ENCODE data around the gene RPS6KC1. TPM values are rescaled to one million over a fixed set of nuclear protein-coding genes. Genes with fewer than 3 reads are reported as not detected.
A peak's percentile ranks its signal among the peaks of the same experiment; 100 is the strongest.

RPS6KC1 gene
- total and polyA plus RNA-seq, 7 experiments from 2014 or later: 5.4 to 18.9 (median 11.5) TPM

GRCh38 chr1:213082420-213083111 is 31.5 kb downstream of the RPS6KC1 start:
- ChIA-PET POLR2A (no interaction called here), CTCF (no interaction called here)
- Histone ChIP-seq H3K27ac (ENCODE audit: low read depth, low read length) (no peak overlapping the region), H3K36me3 (ENCODE audit: control insufficient read depth in 2 of 3, insufficient read depth in 3 of 3, low read length in 3 of 3) (peaks cover 0 to 28% (median under 1%) of the 10 kb centered on the region in 3 experiments), H3K4me3 (ENCODE audit: low read length) (no peak overlapping the region), H3K4me1 (ENCODE audit: control insufficient read depth in 2 of 2, insufficient read depth in 2 of 2, low read length in 2 of 2) (no peaks in the 10 kb centered on the region), H3K9me3 (ENCODE audit: control insufficient read depth in 2 of 3, low read length in 3 of 3) (no peaks in the 10 kb centered on the region), H3K27me3 (ENCODE audit: control insufficient read depth in 2 of 2, insufficient read depth in 2 of 2, low read length in 2 of 2) (no peaks in the 10 kb centered on the region)
- H3K36me3 Mint-ChIP-seq: peaks cover 26 to 60% (median 51%) of the 10 kb centered on the region in 5 donors
- peaks cover 0 to 40% (median 5%) of the 10 kb centered on the region in 7 donors for H3K4me1 Mint-ChIP-seq
- no peak for ATAC-seq
- H3K27ac Mint-ChIP-seq: peak overlapping the region in 3 of 9 donors; percentile 6 to 90 (median 23)
- H3K4me3 Mint-ChIP-seq: peak overlapping the region in 1 of 10 donors; percentile 74
- no peak for DNase-seq
- H3K9me3 Mint-ChIP-seq: peaks cover 0 to 8% (median 0%) of the 10 kb centered on the region in 11 donors
- intact Hi-C loops (cut with micrococcal nuclease): loop anchor here in 1 of 2 donors (2.0 kb wide), 1 partner anchor 32 kb away; the partner anchor contains the start of gene RPS6KC1
- H3K27me3 Mint-ChIP-seq: no peaks in the 10 kb centered on the region

- CTCF ChIA-PET: no interaction called here
- Histone ChIP-seq H3K4me3 (ENCODE audit: low read length) (no peak overlapping the region), H3K9me3 (ENCODE audit: control insufficient read depth in 2 of 3, low read length in 3 of 3) (no peaks in the 10 kb centered on the region), H3K27me3 (ENCODE audit: control insufficient read depth in 2 of 2, insufficient read depth in 2 of 2, low read length in 2 of 2) (no peaks in the 10 kb centered on the region), H3K4me1 (ENCODE audit: control insufficient read depth in 2 of 2, insufficient read depth in 2 of 2, low read length in 2 of 2) (no peaks in the 10 kb centered on the region), H3K27ac (ENCODE audit: low read depth, low read length) (no peak overlapping the region), H3K36me3 (ENCODE audit: control insufficient read depth in 2 of 3, insufficient read depth in 3 of 3, low read length in 3 of 3) (peaks cover 0 to 33% (median 5%) of the 10 kb centered on the region in 3 experiments)
- intact Hi-C loops (cut with micrococcal nuclease): loop anchor here in 1 of 2 donors (2.0 kb wide), 1 partner anchor 32 kb away; the partner anchor contains the start of gene RPS6KC1
- Mint-ChIP-seq H3K9me3 (peaks cover 0 to 8% (median 0%) of the 10 kb centered on the region in 11 donors), H3K36me3 (peaks cover 29 to 65% (median 56%) of the 10 kb centered on the region in 5 donors), H3K27me3 (no peaks in the 10 kb centered on the region), H3K4me3 (peak overlapping the region in 1 of 10 donors; percentile 74), H3K27ac (peak overlapping the region in 2 of 9 donors; percentile 6 to 90), H3K4me1 (peaks cover 0 to 40% (median 5%) of the 10 kb centered on the region in 7 donors)
- ATAC-seq (no peak), DNase-seq (no peak)
- POLR2A ChIA-PET: no interaction called here
These were observed 32.0 kb downstream of the RPS6KC1 start for GRCh38 chr1:213083112-213083445.

GRCh38 chr1:213087911-213088310 is 36.9 kb downstream of the RPS6KC1 start:
- H3K4me3 ChIP-seq (ENCODE audit: low read length): no peak overlapping the region
- no peak overlapping the region for H3K4me3 Mint-ChIP-seq
- intact Hi-C loops (cut with micrococcal nuclease): no loop called here
- no peaks in the 10 kb centered on the region for H3K4me1 ChIP-seq (ENCODE audit: control insufficient read depth in 2 of 2, insufficient read depth in 2 of 2, low read length in 2 of 2)
- DNase-seq (no peak), ATAC-seq (no peak)
- no peak overlapping the region for H3K27ac Mint-ChIP-seq
- no peaks in the 10 kb centered on the region for H3K27me3 ChIP-seq (ENCODE audit: control insufficient read depth in 2 of 2, insufficient read depth in 2 of 2, low read length in 2 of 2)
- ChIA-PET CTCF (no interaction called here), POLR2A (no interaction called here)
- H3K36me3 ChIP-seq (ENCODE audit: control insufficient read depth in 2 of 3, insufficient read depth in 3 of 3, low read length in 3 of 3): peaks cover 0 to 24% (median 5%) of the 10 kb centered on the region in 3 experiments
- peaks cover 22 to 57% (median 55%) of the 10 kb centered on the region in 5 donors for H3K36me3 Mint-ChIP-seq
- H3K27me3 Mint-ChIP-seq: no peaks in the 10 kb centered on the region
- H3K9me3 ChIP-seq (ENCODE audit: control insufficient read depth in 2 of 3, low read length in 3 of 3): no peaks in the 10 kb centered on the region
- H3K4me1 Mint-ChIP-seq: peaks cover 0 to 29% (median 6%) of the 10 kb centered on the region in 7 donors
- H3K27ac ChIP-seq (ENCODE audit: low read depth, low read length): no peak overlapping the region
- peaks cover 0 to 8% (median 0%) of the 10 kb centered on the region in 11 donors for H3K9me3 Mint-ChIP-seq

- Mint-ChIP-seq H3K27me3 (no peaks in the 10 kb centered on the region), H3K9me3 (peaks cover 0 to 2% (median 0%) of the 10 kb centered on the region in 11 donors), H3K36me3 (peaks cover 11 to 54% (median 45%) of the 10 kb centered on the region in 5 donors), H3K4me3 (peak overlapping the region in 1 of 10 donors; percentile 13), H3K27ac (peak overlapping the region in 1 of 9 donors; percentile 36), H3K4me1 (peaks cover 0 to 17% (median 3%) of the 10 kb centered on the region in 7 donors)
- Histone ChIP-seq H3K27me3 (ENCODE audit: control insufficient read depth in 2 of 2, insufficient read depth in 2 of 2, low read length in 2 of 2) (no peaks in the 10 kb centered on the region), H3K4me1 (ENCODE audit: control insufficient read depth in 2 of 2, insufficient read depth in 2 of 2, low read length in 2 of 2) (no peaks in the 10 kb centered on the region), H3K9me3 (ENCODE audit: control insufficient read depth in 2 of 3, low read length in 3 of 3) (no peaks in the 10 kb centered on the region), H3K4me3 (ENCODE audit: low read length) (no peak overlapping the region), H3K36me3 (ENCODE audit: control insufficient read depth in 2 of 3, insufficient read depth in 3 of 3, low read length in 3 of 3) (peaks cover 0 to 15% (median 5%) of the 10 kb centered on the region in 3 experiments), H3K27ac (ENCODE audit: low read depth, low read length) (no peak overlapping the region)
- intact Hi-C loops (cut with micrococcal nuclease): no loop called here
- ChIA-PET POLR2A (no interaction called here), CTCF (no interaction called here)
- no peak for DNase-seq
- no peak for ATAC-seq
These were observed 39.1 kb downstream of the RPS6KC1 start for GRCh38 chr1:213089924-213090677.

- Mint-ChIP-seq H3K4me1 (peaks cover 0 to 18% (median 3%) of the 10 kb centered on the region in 7 donors), H3K9me3 (peaks cover 0 to 5% (median 0%) of the 10 kb centered on the region in 11 donors), H3K36me3 (peaks cover 11 to 56% (median 37%) of the 10 kb centered on the region in 5 donors), H3K4me3 (no peak overlapping the region), H3K27ac (peak overlapping the region in 1 of 9 donors; percentile 26), H3K27me3 (no peaks in the 10 kb centered on the region)
- DNase-seq: no peak
- no peak for ATAC-seq
- H3K27ac ChIP-seq (ENCODE audit: low read depth, low read length): no peak overlapping the region
- H3K36me3 ChIP-seq (ENCODE audit: control insufficient read depth in 2 of 3, insufficient read depth in 3 of 3, low read length in 3 of 3): no peaks in the 10 kb centered on the region
- ChIA-PET POLR2A (no interaction called here), CTCF (no interaction called here)
- no peak overlapping the region for H3K4me3 ChIP-seq (ENCODE audit: low read length)
- no peaks in the 10 kb centered on the region for H3K9me3 ChIP-seq (ENCODE audit: control insufficient read depth in 2 of 3, low read length in 3 of 3)
- no peaks in the 10 kb centered on the region for H3K27me3 ChIP-seq (ENCODE audit: control insufficient read depth in 2 of 2, insufficient read depth in 2 of 2, low read length in 2 of 2)
- H3K4me1 ChIP-seq (ENCODE audit: control insufficient read depth in 2 of 2, insufficient read depth in 2 of 2, low read length in 2 of 2): no peaks in the 10 kb centered on the region
- intact Hi-C loops (cut with micrococcal nuclease): no loop called here
These were observed 43.4 kb downstream of the RPS6KC1 start for GRCh38 chr1:213094446-213094845.

- Histone ChIP-seq H3K9me3 (ENCODE audit: control insufficient read depth in 2 of 3, low read length in 3 of 3) (no peaks in the 10 kb centered on the region), H3K4me3 (ENCODE audit: low read length) (no peak overlapping the region), H3K36me3 (ENCODE audit: control insufficient read depth in 2 of 3, insufficient read depth in 3 of 3, low read length in 3 of 3) (no peaks in the 10 kb centered on the region), H3K4me1 (ENCODE audit: control insufficient read depth in 2 of 2, insufficient read depth in 2 of 2, low read length in 2 of 2) (no peaks in the 10 kb centered on the region), H3K27ac (ENCODE audit: low read depth, low read length) (no peak overlapping the region), H3K27me3 (ENCODE audit: control insufficient read depth in 2 of 2, insufficient read depth in 2 of 2, low read length in 2 of 2) (no peaks in the 10 kb centered on the region)
- Mint-ChIP-seq H3K27me3 (no peaks in the 10 kb centered on the region), H3K4me3 (no peak overlapping the region), H3K9me3 (peaks cover 0 to 5% (median 0%) of the 10 kb centered on the region in 11 donors), H3K4me1 (peaks cover 0 to 9% (median 0%) of the 10 kb centered on the region in 7 donors), H3K36me3 (peaks cover 11 to 58% (median 47%) of the 10 kb centered on the region in 5 donors), H3K27ac (no peak overlapping the region)
- DNase-seq (no peak), ATAC-seq (no peak)
- intact Hi-C loops (cut with micrococcal nuclease): no loop called here
- POLR2A ChIA-PET: interaction anchor here (0.5 kb wide), 1 partner anchor 1206 kb away, joined by 6 read pairs; no protein-coding TSS in a partner anchor
- CTCF ChIA-PET: no interaction called here
These were observed 44.4 kb downstream of the RPS6KC1 start for GRCh38 chr1:213095467-213095866.

All from naive thymus-derived CD4-positive, alpha-beta T cell (primary cell).